WTC11 (cell line): Measurements from ENCODE around the gene ZNF592.

Experiments used
- CREB1 ChIP-seq: sonication (generic); formaldehyde crosslinking; IDR thresholded peaks from 2 replicates; pipeline ENCODE4 v1.8.0; 2023; ENCODE audit warnings: mild to moderate bottlenecking, missing genetic modification reagents
- NFYB ChIP-seq: sonication (generic); formaldehyde crosslinking; conservative IDR thresholded peaks from 2 replicates; pipeline ENCODE4 v1.8.0; 2022; ENCODE audit warnings: low read depth, missing genetic modification reagents
- OVOL2 ChIP-seq: fragments of 250-450 bp; sonication (Bioruptor Pico); IDR thresholded peaks from 2 replicates; pipeline ENCODE4 v1.9.0; 2021; ENCODE audit warnings: mild to moderate bottlenecking, borderline replicate concordance
- SMAD3 ChIP-seq: sonication (generic); formaldehyde crosslinking; IDR thresholded peaks from 2 replicates; pipeline ENCODE4 v1.8.0; 2022; ENCODE audit warnings: missing genetic modification reagents, mild to moderate bottlenecking, borderline replicate concordance
- ZNF416 ChIP-seq: fragments of 250-450 bp; sonication (Bioruptor Pico); IDR thresholded peaks from 2 replicates; pipeline ENCODE4 v1.9.0; 2021; ENCODE audit warnings: mild to moderate bottlenecking, inconsistent platforms
- TF ChIP-seq, protein P1 (sequence below): fragments of 200-600 bp; IDR thresholded peaks from 2 replicates; pipeline ENCODE4 v1.8.0; 2022; ENCODE audit warnings: antibody characterized with exemption
- TF ChIP-seq, protein P2 (sequence below): sonication (generic); formaldehyde crosslinking; IDR thresholded peaks from 2 replicates; pipeline ENCODE4 v1.8.1; 2023; ENCODE audit warnings: mild to moderate bottlenecking, missing genetic modification reagents, moderate library complexity
- TF ChIP-seq, protein P3 (sequence below): sonication (generic); formaldehyde crosslinking; IDR thresholded peaks from 2 replicates; pipeline ENCODE4 v1.8.0; 2022; ENCODE audit warnings: mild to moderate bottlenecking, missing genetic modification reagents

DNA sequence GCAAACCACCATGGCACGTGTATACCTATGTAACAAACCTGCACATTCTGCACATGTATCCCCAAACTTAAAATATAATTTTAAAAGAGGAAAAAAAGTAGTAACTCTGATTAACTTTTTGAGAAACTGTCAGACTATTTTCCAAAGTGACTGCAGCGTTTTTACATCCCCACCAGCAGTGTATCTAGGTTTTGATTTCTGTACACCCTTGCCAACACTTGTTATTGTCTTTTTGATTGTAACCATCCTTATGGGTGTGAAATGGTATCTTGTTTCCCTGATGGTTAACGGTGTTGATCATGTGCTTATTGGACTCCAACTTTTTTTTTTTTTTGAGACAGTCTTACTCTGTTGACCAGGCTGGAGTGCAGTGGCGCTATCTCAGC is 45.8 kb downstream of the ZNF592 start:
- TF ChIP-seq, protein P1, sequence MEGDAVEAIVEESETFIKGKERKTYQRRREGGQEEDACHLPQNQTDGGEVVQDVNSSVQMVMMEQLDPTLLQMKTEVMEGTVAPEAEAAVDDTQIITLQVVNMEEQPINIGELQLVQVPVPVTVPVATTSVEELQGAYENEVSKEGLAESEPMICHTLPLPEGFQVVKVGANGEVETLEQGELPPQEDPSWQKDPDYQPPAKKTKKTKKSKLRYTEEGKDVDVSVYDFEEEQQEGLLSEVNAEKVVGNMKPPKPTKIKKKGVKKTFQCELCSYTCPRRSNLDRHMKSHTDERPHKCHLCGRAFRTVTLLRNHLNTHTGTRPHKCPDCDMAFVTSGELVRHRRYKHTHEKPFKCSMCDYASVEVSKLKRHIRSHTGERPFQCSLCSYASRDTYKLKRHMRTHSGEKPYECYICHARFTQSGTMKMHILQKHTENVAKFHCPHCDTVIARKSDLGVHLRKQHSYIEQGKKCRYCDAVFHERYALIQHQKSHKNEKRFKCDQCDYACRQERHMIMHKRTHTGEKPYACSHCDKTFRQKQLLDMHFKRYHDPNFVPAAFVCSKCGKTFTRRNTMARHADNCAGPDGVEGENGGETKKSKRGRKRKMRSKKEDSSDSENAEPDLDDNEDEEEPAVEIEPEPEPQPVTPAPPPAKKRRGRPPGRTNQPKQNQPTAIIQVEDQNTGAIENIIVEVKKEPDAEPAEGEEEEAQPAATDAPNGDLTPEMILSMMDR, result no peak
- no peak for TF ChIP-seq OVOL2 (CRISPR knock-in tag)
- TF ChIP-seq, protein P2, sequence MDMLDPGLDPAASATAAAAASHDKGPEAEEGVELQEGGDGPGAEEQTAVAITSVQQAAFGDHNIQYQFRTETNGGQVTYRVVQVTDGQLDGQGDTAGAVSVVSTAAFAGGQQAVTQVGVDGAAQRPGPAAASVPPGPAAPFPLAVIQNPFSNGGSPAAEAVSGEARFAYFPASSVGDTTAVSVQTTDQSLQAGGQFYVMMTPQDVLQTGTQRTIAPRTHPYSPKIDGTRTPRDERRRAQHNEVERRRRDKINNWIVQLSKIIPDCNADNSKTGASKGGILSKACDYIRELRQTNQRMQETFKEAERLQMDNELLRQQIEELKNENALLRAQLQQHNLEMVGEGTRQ, result no peak
- no peak for TF ChIP-seq SMAD3 (CRISPR knock-in tag)
- no peak for TF ChIP-seq ZNF416 (CRISPR knock-in tag)
- no peak for TF ChIP-seq NFYB
- TF ChIP-seq, protein P3, sequence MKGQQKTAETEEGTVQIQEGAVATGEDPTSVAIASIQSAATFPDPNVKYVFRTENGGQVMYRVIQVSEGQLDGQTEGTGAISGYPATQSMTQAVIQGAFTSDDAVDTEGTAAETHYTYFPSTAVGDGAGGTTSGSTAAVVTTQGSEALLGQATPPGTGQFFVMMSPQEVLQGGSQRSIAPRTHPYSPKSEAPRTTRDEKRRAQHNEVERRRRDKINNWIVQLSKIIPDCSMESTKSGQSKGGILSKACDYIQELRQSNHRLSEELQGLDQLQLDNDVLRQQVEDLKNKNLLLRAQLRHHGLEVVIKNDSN, result no peak
- no peak for TF ChIP-seq CREB1 (CRISPR knock-in tag)
